GM23338 (cell line): ENCODE data around the gene SLAIN1. TPM values are rescaled to one million over a fixed set of nuclear protein-coding genes. Genes with fewer than 3 reads are reported as not detected.

ENCODE experiments used
- ATAC-seq: fragments of 200-7000 bp; cut with Tn5 transposase; 3 replicates; pipeline ENCODE4 v1.9.1; 2020
- DNase-seq: peaks from one replicate; pipeline ENCODE4 v3.0.0-alpha.2; 2015; ENCODE audit warnings: low spot score
- H2AFZ ChIP-seq: fragments of 200-600 bp; sonication (generic); 2 replicates; pipeline ENCODE4 v1.8.0; 2016; ENCODE audit warnings: antibody characterized with exemption, mild to moderate bottlenecking, moderate library complexity
- H3F3A ChIP-seq: fragments of 200-600 bp; sonication (generic); replicated peaks from 2 replicates; pipeline ENCODE4 v1.8.0; 2017; ENCODE audit warnings: antibody characterized with exemption, mixed run types, low read depth
- H3K27ac ChIP-seq: fragments of 200-600 bp; sonication (generic); 2 replicates; pipeline ENCODE4 v1.6.1; 2016; ENCODE audit warnings: low read depth
- H3K27me3 ChIP-seq: fragments of 200-600 bp; sonication (generic); 2 replicates; pipeline ENCODE4 v1.8.0; 2016; ENCODE audit warnings: mild to moderate bottlenecking, mixed run types, moderate library complexity; ENCODE audit not compliant: insufficient read depth
- H3K36me3 ChIP-seq: fragments of 200-600 bp; sonication (generic); 2 replicates; pipeline ENCODE4 v1.8.0; 2016; ENCODE audit warnings: mild to moderate bottlenecking; ENCODE audit not compliant: insufficient read depth
- H3K4me1 ChIP-seq: fragments of 200-600 bp; sonication (generic); 2 replicates; pipeline ENCODE4 v1.8.0; 2016; ENCODE audit warnings: mild to moderate bottlenecking, moderate library complexity; ENCODE audit not compliant: insufficient read depth
- H3K4me2 ChIP-seq: fragments of 200-600 bp; sonication (generic); 2 replicates; pipeline ENCODE4 v1.7.1; 2017; ENCODE audit warnings: mixed run types
- H3K4me3 ChIP-seq: fragments of 200-600 bp; sonication (generic); 2 replicates; pipeline ENCODE4 v1.6.1; 2016; ENCODE audit warnings: mixed run types
- H3K79me2 ChIP-seq: fragments of 200-600 bp; sonication (generic); replicated peaks from 2 replicates; pipeline ENCODE4 v1.8.0; 2017; ENCODE audit warnings: mild to moderate bottlenecking; ENCODE audit not compliant: insufficient read depth
- H3K9me2 ChIP-seq: fragments of 200-600 bp; sonication (generic); 2 replicates; pipeline ENCODE4 v1.8.0; 2017; ENCODE audit not compliant: insufficient read depth
- H4K20me1 ChIP-seq: fragments of 200-600 bp; sonication (generic); replicated peaks from 2 replicates; pipeline ENCODE4 v1.8.0; 2017; ENCODE audit warnings: mild to moderate bottlenecking; ENCODE audit not compliant: insufficient read depth
- H3K27ac Mint-ChIP-seq: 2 replicates; pipeline ENCODE4 v1.8.0; 2020; ENCODE audit warnings: inconsistent platforms, mild to moderate bottlenecking, moderate library complexity, mixed read lengths
- H3K27me3 Mint-ChIP-seq: 3 replicates; pipeline ENCODE4 v1.8.0; 2022; ENCODE audit warnings: low read depth, mild to moderate bottlenecking, moderate library complexity, mixed read lengths, inconsistent platforms; ENCODE audit not compliant: insufficient read depth, poor library complexity
- H3K36me3 Mint-ChIP-seq: 3 replicates; pipeline ENCODE4 v1.8.0; 2021; ENCODE audit warnings: low read depth, mild to moderate bottlenecking, inconsistent platforms, moderate library complexity, mixed read lengths
- H3K4me1 Mint-ChIP-seq: 3 replicates; pipeline ENCODE4 v1.8.0; 2020; ENCODE audit warnings: mild to moderate bottlenecking, inconsistent platforms, mixed read lengths
- H3K4me3 Mint-ChIP-seq: 3 replicates; pipeline ENCODE4 v1.8.0; 2021; ENCODE audit warnings: moderate library complexity, mild to moderate bottlenecking, inconsistent platforms, mixed read lengths
- H3K9me3 Mint-ChIP-seq: 3 replicates; pipeline ENCODE4 v1.8.0; 2020; ENCODE audit warnings: moderate library complexity, mild to moderate bottlenecking, inconsistent platforms, mixed read lengths
- CTCF ChIP-seq, 2 experiments: fragments of 200-600 bp in 1 of 2; sonication (generic) in 1 of 2; conservative IDR thresholded peaks; 2 replicates each; pipeline versions ENCODE4 v1.5.1 to v1.6.1; 2016 to 2017; ENCODE audit warnings: antibody characterized with exemption in 2 of 2, low read depth in 2 of 2, mild to moderate bottlenecking in 2 of 2, moderate library complexity in 1 of 2
- ETS1 ChIP-seq: IDR thresholded peaks from 2 replicates; pipeline ENCODE4 v1.6.1; 2016; ENCODE audit warnings: antibody characterized with exemption
- EZH2 ChIP-seq: fragments of 200-600 bp; sonication (generic); IDR thresholded peaks from one replicate; pipeline ENCODE4 v1.8.0; 2017; ENCODE audit warnings: antibody characterized with exemption, mild to moderate bottlenecking, low read depth; ENCODE audit not compliant: unreplicated experiment
- EZH2phosphoT487 ChIP-seq: fragments of 200-600 bp; sonication (generic); IDR thresholded peaks from one replicate; pipeline ENCODE4 v1.8.1; 2018; ENCODE audit warnings: antibody characterized with exemption; ENCODE audit not compliant: unreplicated experiment
- JUNB ChIP-seq: IDR thresholded peaks from one replicate; pipeline ENCODE4 v1.6.1; 2016; ENCODE audit warnings: antibody characterized with exemption; ENCODE audit not compliant: unreplicated experiment
- NANOG ChIP-seq: IDR thresholded peaks from 2 replicates; pipeline ENCODE4 v1.6.1; 2016; ENCODE audit warnings: antibody characterized with exemption, borderline replicate concordance
- POLR2AphosphoS5 ChIP-seq: IDR thresholded peaks from 2 replicates; pipeline ENCODE4 v1.6.1; 2016; ENCODE audit warnings: antibody characterized with exemption, low read depth
- REST ChIP-seq: IDR thresholded peaks from one replicate; pipeline ENCODE4 v1.6.1; 2018; ENCODE audit warnings: antibody characterized with exemption; ENCODE audit not compliant: unreplicated experiment
- STAT1 ChIP-seq: IDR thresholded peaks from one replicate; pipeline ENCODE4 v1.6.1; 2016; ENCODE audit warnings: antibody characterized with exemption; ENCODE audit not compliant: unreplicated experiment
- ZNF114 ChIP-seq: fragments of 250-450 bp; sonication (Bioruptor Pico); IDR thresholded peaks from 2 replicates; pipeline ENCODE4 v1.5.0; 2020; ENCODE audit warnings: mild to moderate bottlenecking, moderate library complexity
- ZNF331 ChIP-seq: fragments of 250-450 bp; sonication (Bioruptor Pico); IDR thresholded peaks from 2 replicates; pipeline ENCODE4 v1.5.0; 2020; ENCODE audit warnings: low read depth, mild to moderate bottlenecking, moderate library complexity
- ZNF462 ChIP-seq: fragments of 250-450 bp; sonication (Bioruptor Pico); IDR thresholded peaks from 2 replicates; pipeline ENCODE4 v1.5.0; 2020; ENCODE audit warnings: mild to moderate bottlenecking, moderate library complexity
- polyA plus RNA-seq: library from polyadenylated mRNA; unstranded; fragments of >200 nt; fragmentation: Nextera tagmentation; extraction: Ambion mirVana; gene quantifications from 2 replicates; pipeline ENCODE4 v1.2.1, GENCODE V29; 2016
- total RNA-seq: library from RNA; depleted of rRNA; stranded (reverse); fragments of >200 nt; shearing (Covaris generic); gene quantifications from 2 replicates; pipeline ENCODE4 v1.2.3, GENCODE V29; 2014

The SLAIN1 gene
- total and polyA plus RNA-seq, 2 experiments from 2014 or later: 16.3 to 44.2 TPM

- TF ChIP-seq REST: no peak
Measured at GRCh38 chr13:77800219-77800618, 102.7 kb downstream of the SLAIN1 start (continued).

GRCh38 chr13:77806518-77806917 is 109.0 kb downstream of the SLAIN1 start:
- Mint-ChIP-seq H3K4me3 (no peak overlapping the region), H3K4me1 (no peaks in the 10 kb centered on the region), H3K9me3 (no peaks in the 10 kb centered on the region; the same call in 1 of the 3 replicates), H3K36me3 (no peaks in the 10 kb centered on the region), H3K27ac (no peak overlapping the region), H3K27me3 (no peaks in the 10 kb centered on the region)
- no peaks in the 10 kb centered on the region for H4K20me1 ChIP-seq
- H3K4me1 ChIP-seq: no peaks in the 10 kb centered on the region
- no peaks in the 10 kb centered on the region for H3K79me2 ChIP-seq
- H3K4me3 ChIP-seq: no peak overlapping the region
- H3K27ac ChIP-seq: no peak overlapping the region
- DNase-seq: no peak
- peaks cover 23% of the 10 kb centered on the region for H3K9me2 ChIP-seq
- no peak for ATAC-seq
- H3K27me3 ChIP-seq: no peaks in the 10 kb centered on the region
- H2AFZ ChIP-seq: 0 out of 2 replicates have a peak overlapping the region, but pooled peaks have one; percentile 61
- H3K4me2 ChIP-seq: no peak overlapping the region
- H3F3A ChIP-seq: no peaks in the 10 kb centered on the region
- no peaks in the 10 kb centered on the region for H3K36me3 ChIP-seq
- TF ChIP-seq ZNF114 (CRISPR knock-in tag): no peak
- TF ChIP-seq STAT1: no peak
- no peak for TF ChIP-seq ZNF331
- no peak for TF ChIP-seq ETS1
- TF ChIP-seq EZH2phosphoT487: no peak
- TF ChIP-seq ZNF462 (CRISPR knock-in tag): no peak
- TF ChIP-seq EZH2: no peak
- TF ChIP-seq CTCF (conservative IDR thresholded peaks at IDR 0.05; ENCODE audit: low read depth in 2 of 2): no peak
- no peak for TF ChIP-seq NANOG
- TF ChIP-seq POLR2AphosphoS5: no peak
- no peak for TF ChIP-seq JUNB
